RWPE1 (cell line): ENCODE data around the gene WFDC5.
A peak's percentile ranks its signal among the peaks of the same experiment; 100 is the strongest.

ENCODE experiments used
- CTCF ChIA-PET: fragments of 350-600 bp; sonication (Branson Sonifier 250); formaldehyde crosslinking; extraction: SDS; loops from one replicate; lab custom pipeline; 2021; lab: Yijun Ruan, JAX
- POLR2A ChIA-PET: fragments of 400-600 bp; formaldehyde crosslinking; extraction: SDS; loops from one replicate; lab custom pipeline; 2020; ENCODE audit warnings: antibody characterized with exemption; ENCODE audit not compliant: low non-redundant PET; lab: Yijun Ruan, JAX
- DNase-seq: peaks from one replicate; pipeline ENCODE4 v3.0.0; 2012; ENCODE audit warnings: low spot score
- H3K27ac ChIP-seq: fragments of 450-650 bp; 2 replicates; pipeline ENCODE4 v1.5.1; 2017
- CTCF ChIP-seq: fragments of 450-650 bp; conservative IDR thresholded peaks from 2 replicates; pipeline ENCODE4 v1.5.1; 2017; ENCODE audit warnings: low read depth, mild to moderate bottlenecking

WFDC5 gene

GRCh38 chr20:45138561-45139300 is 23.8 kb upstream of the WFDC5 start:
- no peak overlapping the region for H3K27ac ChIP-seq
- CTCF ChIA-PET: interaction anchor here (0.5 to 2.5 kb wide), 55 partner anchors 9 to 893 kb away, joined by 3 to 109 read pairs (median 4); partner anchors contain the start of genes MATN4, WFDC12, WFDC5 and WFDC6
- DNase-seq: peak; percentile 80
- POLR2A ChIA-PET: interaction anchor here (0.6 kb wide), 1 partner anchor 139 kb away, joined by 3 read pairs; no protein-coding TSS in a partner anchor
- peak; percentile 88 for TF ChIP-seq CTCF

- POLR2A ChIA-PET: no interaction called here
- DNase-seq: no peak
- CTCF ChIA-PET: interaction anchor here (1.1 to 1.5 kb wide), 2 partner anchors 39 to 154 kb away, joined by 3 to 5 read pairs; no protein-coding TSS in a partner anchor
- TF ChIP-seq CTCF: no peak
- no peak overlapping the region for H3K27ac ChIP-seq
Measured at GRCh38 chr20:45136911-45137310, 21.9 kb upstream of the WFDC5 start.

- no peak for TF ChIP-seq CTCF
- DNase-seq: peak; percentile 80
- no peak overlapping the region for H3K27ac ChIP-seq
- CTCF ChIA-PET: interaction anchor here (0.6 to 3.6 kb wide), 4 partner anchors 11 to 195 kb away, joined by 3 to 19 read pairs (median 4); no protein-coding TSS in a partner anchor
- POLR2A ChIA-PET: no interaction called here
Measured at GRCh38 chr20:45128099-45128498, 13.1 kb upstream of the WFDC5 start.

- TF ChIP-seq CTCF: no peak
- POLR2A ChIA-PET: no interaction called here
- no peak for DNase-seq
- CTCF ChIA-PET: interaction anchor here (0.8 to 2.9 kb wide), 2 partner anchors 15 to 647 kb away, joined by 3 to 17 read pairs; no protein-coding TSS in a partner anchor
- no peak within 1 kb of the TSS for H3K27ac ChIP-seq
Measured at GRCh38 chr20:45124365-45124764, 9.4 kb upstream of the WFDC5 start, which contains the start of gene WFDC12. WFDC12 (minus strand) TSS chr20:45124465; CDS start chr20:45124447, 18 bp downstream.

- DNase-seq: no peak
- ChIA-PET CTCF (interaction anchor here (0.7 to 2.1 kb wide), 9 partner anchors 9 to 650 kb away, joined by 3 to 8 read pairs (median 4); no protein-coding TSS in a partner anchor), POLR2A (no interaction called here)
- no peak for TF ChIP-seq CTCF
- no peak overlapping the region for H3K27ac ChIP-seq
Measured at GRCh38 chr20:45121388-45121787, 6.4 kb upstream of the WFDC5 start.

GRCh38 chr20:45119556-45120266 is 4.7 kb upstream of the WFDC5 start:
- CTCF ChIA-PET: interaction anchor here (0.7 to 1.3 kb wide), 2 partner anchors 24 to 651 kb away, joined by 3 to 4 read pairs; no protein-coding TSS in a partner anchor
- TF ChIP-seq CTCF: no peak
- POLR2A ChIA-PET: no interaction called here
- DNase-seq: no peak
- H3K27ac ChIP-seq: no peak overlapping the region
